ENCODE data around the gene RIPPLY2.

Gene RIPPLY2

DNA sequence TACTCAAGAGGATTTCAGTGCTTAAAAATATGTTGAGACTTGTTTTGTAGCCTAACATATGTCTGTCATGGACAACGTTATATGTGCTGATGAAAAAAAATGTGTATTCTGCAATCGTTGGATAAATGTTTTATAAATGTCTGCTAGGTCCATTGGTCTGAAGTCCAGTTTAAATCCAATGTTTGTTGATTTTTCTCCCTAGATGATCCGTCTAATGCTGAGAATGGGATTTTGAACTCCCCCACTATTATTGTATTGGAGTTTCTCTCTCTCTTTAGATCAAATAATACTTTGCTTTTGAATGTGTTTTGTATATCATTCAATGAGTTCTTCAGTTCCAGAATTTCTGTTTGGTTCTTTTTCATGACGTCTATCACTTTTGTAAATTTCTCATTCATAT is 51.2 kb downstream of the RIPPLY2 start:
- DNase-seq (ENCODE audit: low read depth in 2 of 2, low spot score in 1 of 2) = no peak

DNA sequence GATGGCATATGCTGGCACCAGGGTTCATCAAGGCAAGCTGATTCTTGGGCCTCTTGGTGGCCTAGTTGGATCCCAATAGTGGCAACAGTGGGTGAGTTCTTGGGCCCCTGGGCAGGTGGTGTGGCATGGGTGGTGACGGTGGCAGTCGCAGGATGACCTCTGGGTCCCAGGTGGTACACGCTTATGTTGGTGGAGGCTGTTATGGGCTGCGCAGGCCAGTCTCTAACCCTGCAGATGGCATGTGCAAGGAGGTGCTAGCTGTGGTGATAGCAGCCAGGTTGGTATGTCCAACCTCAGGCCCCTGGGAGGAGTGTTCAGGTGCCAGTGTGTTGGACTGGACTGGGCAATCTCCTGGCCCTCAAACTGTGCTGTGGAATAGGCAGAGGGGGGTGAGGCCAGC is 52.5 kb downstream of the RIPPLY2 start:
- DNase-seq (ENCODE audit: low read depth in 2 of 2, low spot score in 1 of 2) = no peak
